Esophagus muscularis mucosa (tissue), 4 donors: Measurements from ENCODE around the gene DOCK7.

Experiments used
- EP300 ChIP-seq: sonication (generic); formaldehyde crosslinking; IDR thresholded peaks from one replicate; pipeline ENCODE4 v1.6.1; 2017; ENCODE audit warnings: antibody characterized with exemption
- POLR2A ChIP-seq: fragments of 450-650 bp; IDR thresholded peaks from one replicate; pipeline ENCODE4 v1.6.1; 2017; ENCODE audit warnings: antibody characterized with exemption, moderate library complexity, mild to moderate bottlenecking, low read depth
- POLR2AphosphoS5 ChIP-seq, 2 donors: sonication (generic); formaldehyde crosslinking; IDR thresholded peaks; one replicate each; pipeline ENCODE4 v1.6.1; 2017; ENCODE audit warnings: antibody characterized with exemption in 2 of 2
- TF ChIP-seq, protein P1 (sequence below), 3 experiments: fragments of 200-600 bp in 2 of 3; fragments of 450-650 bp in 1 of 3; sonication (generic) in 2 of 3; IDR thresholded peaks; one replicate each; pipeline ENCODE4 v1.5.1; 2017 to 2019; ENCODE audit warnings: antibody characterized with exemption in 3 of 3, mild to moderate bottlenecking in 2 of 3, moderate library complexity in 1 of 3

DNA sequence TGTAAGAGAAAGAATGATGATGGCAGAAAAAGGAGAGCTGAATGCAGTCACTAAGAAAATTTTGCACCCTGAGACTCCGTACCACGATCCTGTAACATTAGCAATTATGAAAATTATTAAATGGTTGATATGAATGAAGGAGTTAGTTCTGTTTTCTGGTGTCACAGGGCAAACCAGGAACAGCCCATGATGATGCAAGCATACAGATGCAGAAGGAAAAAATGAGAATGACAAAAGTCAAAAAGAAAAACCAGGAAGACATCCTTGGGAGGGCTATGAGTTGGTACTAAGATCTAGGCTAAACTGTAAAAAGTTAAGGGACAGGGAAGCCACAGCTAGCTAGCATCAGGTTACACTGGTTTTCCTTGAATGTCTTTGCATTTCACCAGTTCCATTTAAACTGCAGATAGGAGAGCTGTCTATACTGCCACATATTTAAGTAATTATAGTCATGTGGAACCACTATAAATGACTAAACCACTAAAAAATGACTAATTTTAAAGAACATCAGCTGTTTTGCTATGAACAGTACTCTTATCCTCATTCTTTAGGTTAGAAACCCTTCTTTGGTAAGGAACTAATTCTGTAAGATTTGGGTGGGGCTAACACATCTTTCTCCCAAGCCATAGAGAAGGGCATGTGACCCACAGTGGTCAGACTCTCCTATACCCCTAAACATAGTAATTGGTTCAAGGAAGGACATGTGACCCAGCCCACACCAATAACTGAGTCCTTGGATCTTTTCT, 11.4 kb downstream of the DOCK7 start:
- TF ChIP-seq POLR2AphosphoS5 (IDR thresholded peaks at IDR 0.05): no peak
- TF ChIP-seq, protein P1, sequence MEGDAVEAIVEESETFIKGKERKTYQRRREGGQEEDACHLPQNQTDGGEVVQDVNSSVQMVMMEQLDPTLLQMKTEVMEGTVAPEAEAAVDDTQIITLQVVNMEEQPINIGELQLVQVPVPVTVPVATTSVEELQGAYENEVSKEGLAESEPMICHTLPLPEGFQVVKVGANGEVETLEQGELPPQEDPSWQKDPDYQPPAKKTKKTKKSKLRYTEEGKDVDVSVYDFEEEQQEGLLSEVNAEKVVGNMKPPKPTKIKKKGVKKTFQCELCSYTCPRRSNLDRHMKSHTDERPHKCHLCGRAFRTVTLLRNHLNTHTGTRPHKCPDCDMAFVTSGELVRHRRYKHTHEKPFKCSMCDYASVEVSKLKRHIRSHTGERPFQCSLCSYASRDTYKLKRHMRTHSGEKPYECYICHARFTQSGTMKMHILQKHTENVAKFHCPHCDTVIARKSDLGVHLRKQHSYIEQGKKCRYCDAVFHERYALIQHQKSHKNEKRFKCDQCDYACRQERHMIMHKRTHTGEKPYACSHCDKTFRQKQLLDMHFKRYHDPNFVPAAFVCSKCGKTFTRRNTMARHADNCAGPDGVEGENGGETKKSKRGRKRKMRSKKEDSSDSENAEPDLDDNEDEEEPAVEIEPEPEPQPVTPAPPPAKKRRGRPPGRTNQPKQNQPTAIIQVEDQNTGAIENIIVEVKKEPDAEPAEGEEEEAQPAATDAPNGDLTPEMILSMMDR (IDR thresholded peaks at IDR 0.05): no peak
- no peak for TF ChIP-seq POLR2A
- TF ChIP-seq EP300: no peak
